SK-N-SH (cell line): ENCODE data around the gene CNTN4. TPM values are rescaled to one million over a fixed set of nuclear protein-coding genes. Genes with fewer than 3 reads are reported as not detected.

Source experiments
- CTCF ChIA-PET: fragments of 300-600, 350-600 bp; formaldehyde crosslinking; extraction: SDS; loops from one replicate; lab custom pipeline; 2021; lab: Yijun Ruan, JAX
- POLR2A ChIA-PET: fragments of 350-600 bp; sonication (Branson Sonifier 250); formaldehyde crosslinking; extraction: SDS; loops from one replicate; lab custom pipeline; 2020; ENCODE audit warnings: antibody characterized with exemption, inconsistent platforms; lab: Yijun Ruan, JAX
- DNase-seq: peaks from one replicate; pipeline ENCODE4 v3.0.0; 2012
- H2AFZ ChIP-seq: fragments of 200-600 bp; sonication (generic); 2 replicates; pipeline ENCODE4 v1.8.1; 2016; ENCODE audit warnings: antibody characterized with exemption, mild to moderate bottlenecking, low read depth
- H3F3A ChIP-seq: fragments of 200-600 bp; sonication (generic); replicated peaks from 2 replicates; pipeline ENCODE3; 2016; ENCODE audit warnings: antibody characterized with exemption, mild to moderate bottlenecking; ENCODE audit not compliant: insufficient read depth
- H3K27ac ChIP-seq, 2 experiments: fragments of 200-500 bp in 1 of 2; fragments of 200-600 bp in 1 of 2; sonication (Bioruptor generic) in 1 of 2; sonication (generic), shearing (Covaris generic) in 1 of 2; 2 replicates each; pipeline versions ENCODE4 v1.5.1 to v1.6.1; 2014 to 2016; ENCODE audit warnings: low read depth in 2 of 2, inconsistent platforms in 1 of 2, low read length in 1 of 2, mild to moderate bottlenecking in 1 of 2, mixed read lengths in 1 of 2
- H3K27me3 ChIP-seq: fragments of 200-600 bp; sonication (generic), shearing (Covaris generic); 2 replicates; pipeline ENCODE4 v1.6.1; 2016; ENCODE audit warnings: mixed run types; ENCODE audit not compliant: insufficient read depth
- H3K36me3 ChIP-seq, 2 experiments: fragments of 200-500 bp in 1 of 2; fragments of 200-600 bp in 1 of 2; sonication (Bioruptor generic) in 1 of 2; sonication (generic) in 1 of 2; replicated peaks in 1 of 2; 2 replicates each; pipeline versions ENCODE3 to v1.5.1; 2014 to 2016; ENCODE audit warnings: low read length in 1 of 2, mild to moderate bottlenecking in 1 of 2; ENCODE audit not compliant: insufficient read depth in 2 of 2, control insufficient read depth in 1 of 2
- H3K4me1 ChIP-seq, 2 experiments: fragments of 200-500 bp in 1 of 2; fragments of 200-600 bp in 1 of 2; sonication (Bioruptor generic) in 1 of 2; sonication (generic), shearing (Covaris generic) in 1 of 2; 2 replicates each; pipeline versions ENCODE4 v1.5.1 to v1.6.1; 2014 to 2016; ENCODE audit warnings: low read depth in 1 of 2, low read length in 1 of 2, mixed run types in 1 of 2; ENCODE audit not compliant: insufficient read depth in 2 of 2, control insufficient read depth in 1 of 2
- H3K4me2 ChIP-seq: fragments of 200-600 bp; sonication (generic), shearing (Covaris generic); 2 replicates; pipeline ENCODE4 v1.6.1; 2017; ENCODE audit warnings: mixed run types
- H3K4me3 ChIP-seq, 2 experiments: fragments of 200-500 bp in 1 of 2; fragments of 200-600 bp in 1 of 2; sonication (Bioruptor generic) in 1 of 2; sonication (generic), shearing (Covaris generic) in 1 of 2; 2 replicates each; pipeline versions ENCODE4 v1.5.1 to v1.8.1; 2014 to 2016; ENCODE audit warnings: low read depth in 2 of 2, inconsistent platforms in 1 of 2, low read length in 1 of 2, mild to moderate bottlenecking in 1 of 2, mixed read lengths in 1 of 2, moderate library complexity in 1 of 2
- H3K79me2 ChIP-seq: fragments of 200-600 bp; sonication (generic); 2 replicates; pipeline ENCODE4 v1.8.1; 2017; ENCODE audit warnings: mild to moderate bottlenecking; ENCODE audit not compliant: insufficient read depth
- H3K9ac ChIP-seq: fragments of 200-600 bp; sonication (generic); 2 replicates; pipeline ENCODE4 v1.6.1; 2017; ENCODE audit warnings: mixed run types
- H3K9me2 ChIP-seq: fragments of 200-600 bp; sonication (generic); 2 replicates; pipeline ENCODE4 v1.6.1; 2017; ENCODE audit warnings: mixed run types
- H3K9me3 ChIP-seq: fragments of 200-600 bp; sonication (generic); 2 replicates; pipeline ENCODE4 v1.6.1; 2017; ENCODE audit warnings: mixed run types, mild to moderate bottlenecking, moderate library complexity
- H4K20me1 ChIP-seq: fragments of 200-600 bp; sonication (generic); 2 replicates; pipeline ENCODE4 v1.6.1; 2017; ENCODE audit warnings: mild to moderate bottlenecking, mixed run types; ENCODE audit not compliant: insufficient read depth
- EP300 ChIP-seq, 2 experiments: IDR thresholded peaks; 2 replicates each; pipeline versions ENCODE4 v1.4.0 to v1.6.1; 2012; ENCODE audit warnings: borderline replicate concordance in 1 of 2, low read depth in 1 of 2, low read length in 1 of 2
- EZH2phosphoT487 ChIP-seq: fragments of 200-600 bp; sonication (generic); IDR thresholded peaks from 2 replicates; pipeline ENCODE4 v1.6.1; 2017; ENCODE audit warnings: low read depth, mixed run types, mild to moderate bottlenecking, antibody characterized with exemption, moderate library complexity, borderline replicate concordance
- FOSL2 ChIP-seq: IDR thresholded peaks from 2 replicates; pipeline ENCODE4 v1.4.0; 2012; ENCODE audit warnings: low read depth, mild to moderate bottlenecking, moderate library complexity, borderline replicate concordance
- FOXJ3 ChIP-seq: sonication (generic); formaldehyde crosslinking; IDR thresholded peaks from 2 replicates; pipeline ENCODE4 v1.5.1; 2020; ENCODE audit warnings: mild to moderate bottlenecking, missing genetic modification reagents
- FOXM1 ChIP-seq: IDR thresholded peaks from 2 replicates; pipeline ENCODE4 v1.4.0; 2012; ENCODE audit warnings: low read depth, mild to moderate bottlenecking
- IRF3 ChIP-seq: fragments of 150-350 bp; IDR thresholded peaks from 2 replicates; pipeline ENCODE4 v1.6.1; 2016; ENCODE audit warnings: mild to moderate bottlenecking, low read depth, low read length
- JUND ChIP-seq: IDR thresholded peaks from 2 replicates; pipeline ENCODE4 v1.4.0; 2012
- MAX ChIP-seq: IDR thresholded peaks from 2 replicates; pipeline ENCODE4 v1.4.0; 2012; ENCODE audit warnings: low read depth
- MXI1 ChIP-seq: IDR thresholded peaks from 2 replicates; pipeline ENCODE4 v1.6.1; 2012; ENCODE audit warnings: mild to moderate bottlenecking, low read depth, low read length, improper control_type of control experiment
- NFIC ChIP-seq: IDR thresholded peaks from 2 replicates; pipeline ENCODE4 v1.4.0; 2012; ENCODE audit warnings: borderline replicate concordance
- REST ChIP-seq: IDR thresholded peaks from 2 replicates; pipeline ENCODE4 v1.6.1; 2012; ENCODE audit warnings: mild to moderate bottlenecking, low read depth, low read length, moderate library complexity
- RXRA ChIP-seq: IDR thresholded peaks from 2 replicates; pipeline ENCODE4 v1.4.0; 2012; ENCODE audit warnings: low read depth, mild to moderate bottlenecking, borderline replicate concordance
- SMC3 ChIP-seq: IDR thresholded peaks from 2 replicates; pipeline ENCODE4 v1.6.1; 2012; ENCODE audit warnings: low read depth, low read length, improper control_type of control experiment
- TAF1 ChIP-seq: IDR thresholded peaks from 2 replicates; pipeline ENCODE4 v1.6.1; 2012; ENCODE audit warnings: low read depth, mild to moderate bottlenecking, low read length, moderate library complexity, borderline replicate concordance
- TCF12 ChIP-seq: IDR thresholded peaks from 2 replicates; pipeline ENCODE4 v1.4.0; 2012
- WGBS: methylation state at CpG from one replicate; pipeline ENCODE4 v1.1.6; 2017; ENCODE audit warnings: low lambda C conversion rate; 5-methylcytosine and 5-hydroxymethylcytosine counted together
- polyA plus RNA-seq, 3 experiments: library from polyadenylated mRNA; depleted of rRNA; stranded (reverse); fragments of >200 nt; gene quantifications; 2 replicates each; pipeline ENCODE4 v1.2.3, GENCODE V29; 2012
- TF ChIP-seq, protein P1 (sequence below): IDR thresholded peaks from 2 replicates; pipeline ENCODE4 v1.4.0; 2012; ENCODE audit warnings: low read depth, borderline replicate concordance

Gene CNTN4
- polyA plus RNA-seq, 1 of the 3 experiments (the other 2 are of a cell fraction): 0.12 TPM

GRCh38 chr3:2106438-2106837 is 7.8 kb downstream of the CNTN4 start:
- TF ChIP-seq, protein P1, sequence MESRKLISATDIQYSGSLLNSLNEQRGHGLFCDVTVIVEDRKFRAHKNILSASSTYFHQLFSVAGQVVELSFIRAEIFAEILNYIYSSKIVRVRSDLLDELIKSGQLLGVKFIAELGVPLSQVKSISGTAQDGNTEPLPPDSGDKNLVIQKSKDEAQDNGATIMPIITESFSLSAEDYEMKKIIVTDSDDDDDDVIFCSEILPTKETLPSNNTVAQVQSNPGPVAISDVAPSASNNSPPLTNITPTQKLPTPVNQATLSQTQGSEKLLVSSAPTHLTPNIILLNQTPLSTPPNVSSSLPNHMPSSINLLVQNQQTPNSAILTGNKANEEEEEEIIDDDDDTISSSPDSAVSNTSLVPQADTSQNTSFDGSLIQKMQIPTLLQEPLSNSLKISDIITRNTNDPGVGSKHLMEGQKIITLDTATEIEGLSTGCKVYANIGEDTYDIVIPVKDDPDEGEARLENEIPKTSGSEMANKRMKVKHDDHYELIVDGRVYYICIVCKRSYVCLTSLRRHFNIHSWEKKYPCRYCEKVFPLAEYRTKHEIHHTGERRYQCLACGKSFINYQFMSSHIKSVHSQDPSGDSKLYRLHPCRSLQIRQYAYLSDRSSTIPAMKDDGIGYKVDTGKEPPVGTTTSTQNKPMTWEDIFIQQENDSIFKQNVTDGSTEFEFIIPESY: no peak
- no peak for TF ChIP-seq SMC3
- TF ChIP-seq JUND: no peak
- no peak for TF ChIP-seq FOXJ3 (CRISPR knock-in tag)
- TF ChIP-seq TCF12: no peak
- no peak for TF ChIP-seq NFIC
- TF ChIP-seq MXI1: no peak
- TF ChIP-seq EP300 (IDR thresholded peaks at IDR 0.05; ENCODE audit: borderline replicate concordance in 1 of 2, low read depth in 1 of 2, low read length in 1 of 2): no peak
- TF ChIP-seq TAF1: no peak
- TF ChIP-seq FOSL2: no peak
- no peak for TF ChIP-seq IRF3
- no peak overlapping the region; a peak in 1 of 4 replicates for H3K4me3 ChIP-seq
- CTCF ChIA-PET: no interaction called here
- DNase-seq: no peak
- H3K27ac ChIP-seq: no peak overlapping the region
- H3K9me2 ChIP-seq: no peaks in the 10 kb centered on the region
- no peak overlapping the region for H3K4me2 ChIP-seq
- H3K4me1 ChIP-seq: no peaks in the 10 kb centered on the region; a peak in 1 of 4 replicates
- no peak overlapping the region for H2AFZ ChIP-seq
- no peaks in the 10 kb centered on the region for H3K79me2 ChIP-seq
- H3F3A ChIP-seq: no peaks in the 10 kb centered on the region
- H3K36me3 ChIP-seq: no peaks in the 10 kb centered on the region
- H3K9me3 ChIP-seq: no peaks in the 10 kb centered on the region; the same call in 1 of the 2 replicates
- H4K20me1 ChIP-seq: no peaks in the 10 kb centered on the region
- H3K9ac ChIP-seq: no peak overlapping the region
- WGBS: 19% methylated on average over 6 of the region's 6 CpGs
- POLR2A ChIA-PET: no interaction called here
- H3K27me3 ChIP-seq: no peaks in the 10 kb centered on the region

GRCh38 chr3:2110597-2111117 is 12.0 kb downstream of the CNTN4 start:
- no peaks in the 10 kb centered on the region for H3F3A ChIP-seq
- H3K27ac ChIP-seq: no peak overlapping the region
- H3K9me2 ChIP-seq: no peaks in the 10 kb centered on the region
- 36% methylated on average over 2 of the region's 2 CpGs for WGBS
- H3K4me1 ChIP-seq: no peaks in the 10 kb centered on the region
- POLR2A ChIA-PET: no interaction called here
- no peaks in the 10 kb centered on the region; the same call in 1 of the 2 replicates for H3K9me3 ChIP-seq
- H3K36me3 ChIP-seq: no peaks in the 10 kb centered on the region
- no peak overlapping the region for H3K4me2 ChIP-seq
- H3K79me2 ChIP-seq: no peaks in the 10 kb centered on the region
- no peak overlapping the region for H2AFZ ChIP-seq
- CTCF ChIA-PET: no interaction called here
- H3K27me3 ChIP-seq: no peaks in the 10 kb centered on the region
- no peak overlapping the region for H3K4me3 ChIP-seq
- no peaks in the 10 kb centered on the region for H4K20me1 ChIP-seq
- no peak overlapping the region for H3K9ac ChIP-seq
- DNase-seq: no peak
- no peak for TF ChIP-seq REST
- TF ChIP-seq FOXM1: no peak
- TF ChIP-seq, protein P1: no peak
- TF ChIP-seq RXRA: no peak
- TF ChIP-seq NFIC: no peak
- TF ChIP-seq EZH2phosphoT487: no peak
- no peak for TF ChIP-seq IRF3
- no peak for TF ChIP-seq MAX
